HepG2 (cell line): ENCODE measurements around the gene ME3. TPM values are rescaled to one million over a fixed set of nuclear protein-coding genes. Genes with fewer than 3 reads are reported as not detected.

Experiments
- ATAC-seq: fragments of 200-7000 bp; cut with Tn5 transposase; 3 replicates; pipeline ENCODE4 v1.9.1; 2020; ENCODE audit warnings: mild to moderate bottlenecking, moderate library complexity
- BruUV-seq: library from RNA; stranded (reverse); fragments of 400-500 nt; replicated peaks from 2 replicates; lab custom pipeline; 2021; lab: Mats Ljungman, UMichigan
- CTCF ChIA-PET: fragments of 300-600 bp; formaldehyde crosslinking; extraction: SDS; loops from one replicate; lab custom pipeline; 2021; ENCODE audit warnings: low total read pairs, inconsistent platforms, low intra/inter-chr PET ratio; lab: Yijun Ruan, JAX
- POLR2A ChIA-PET: fragments of 350-600 bp; sonication (Branson Sonifier 250); formaldehyde crosslinking; loops from one replicate; lab custom pipeline; 2020; ENCODE audit warnings: antibody characterized with exemption, inconsistent platforms; lab: Yijun Ruan, JAX
- DNase-seq: peaks from one replicate; pipeline ENCODE4 v3.0.0-alpha.2; 2015; ENCODE audit warnings: low spot score
- FAIRE-seq: peaks from 3 replicates; lab custom pipeline; 2011; peaks lifted over from hg19 to GRCh38; lab: Jason Lieb, UNC
- H2AFZ ChIP-seq: one replicate; pipeline ENCODE4 v1.6.1; 2011; ENCODE audit warnings: low read length, inconsistent platforms
- H3K27ac ChIP-seq: fragments of 300-600 bp; 3 replicates; pipeline ENCODE4 v1.8.0; 2011; ENCODE audit warnings: mixed run types, mild to moderate bottlenecking, mixed read lengths, low read length, inconsistent platforms; ENCODE audit not compliant: insufficient read depth; ENCODE audit errors: extremely low read length
- H3K27me3 ChIP-seq, 2 experiments: fragments of 200-600 bp in 1 of 2; 2 replicates in 1 of 2; 3 replicates in 1 of 2; pipeline versions ENCODE4 v1.6.0 to v1.8.0; 2011; ENCODE audit warnings: low read length in 2 of 2, mild to moderate bottlenecking in 2 of 2, moderate library complexity in 2 of 2, inconsistent platforms in 1 of 2; ENCODE audit not compliant: insufficient read depth in 2 of 2, control insufficient read depth in 1 of 2
- H3K36me3 ChIP-seq, 2 experiments: fragments of 200-600 bp in 1 of 2; replicated peaks in 1 of 2; 2 replicates in 1 of 2; 3 replicates in 1 of 2; pipeline versions ENCODE4 v1.5.1 to v1.8.0; 2011; ENCODE audit warnings: low read length in 2 of 2, inconsistent platforms in 1 of 2; ENCODE audit not compliant: insufficient read depth in 2 of 2, control insufficient read depth in 1 of 2
- H3K4me1 ChIP-seq: 2 replicates; pipeline ENCODE4 v1.5.1; 2012; ENCODE audit warnings: low read length, inconsistent platforms; ENCODE audit not compliant: insufficient read depth
- H3K4me2 ChIP-seq: 2 replicates; pipeline ENCODE4 v1.6.0; 2011; ENCODE audit warnings: low read depth, low read length, inconsistent platforms
- H3K4me3 ChIP-seq, 3 experiments: fragments of 200-600 bp in 1 of 3; sonication (generic), shearing (Covaris generic) in 1 of 3; replicated peaks in 1 of 3; 2 replicates each; pipeline ENCODE4 v1.5.1; 2011 to 2016; ENCODE audit warnings: low read length in 3 of 3, inconsistent platforms in 2 of 3, low read depth in 2 of 3, mild to moderate bottlenecking in 2 of 3, control low read depth in 1 of 3, mixed read lengths in 1 of 3; ENCODE audit not compliant: insufficient read depth in 1 of 3
- H3K79me2 ChIP-seq: one replicate; pipeline ENCODE4 v1.6.1; 2011; ENCODE audit warnings: low read length, inconsistent platforms; ENCODE audit not compliant: insufficient read depth
- H3K9ac ChIP-seq: 2 replicates; pipeline ENCODE4 v1.6.0; 2011; ENCODE audit warnings: mild to moderate bottlenecking, low read depth, low read length, inconsistent platforms; ENCODE audit not compliant: insufficient read depth
- H3K9me3 ChIP-seq: 2 replicates; pipeline ENCODE4 v1.5.1; 2012; ENCODE audit warnings: mild to moderate bottlenecking, low read length
- H4K20me1 ChIP-seq: 2 replicates; pipeline ENCODE4 v1.6.0; 2011; ENCODE audit warnings: inconsistent platforms, mild to moderate bottlenecking, low read length, moderate library complexity; ENCODE audit not compliant: insufficient read depth
- HMG20B ChIP-seq: conservative IDR thresholded peaks from 2 replicates; pipeline ENCODE4 v1.6.1; 2016; ENCODE audit warnings: missing genetic modification reagents, missing compliant biosample characterization
- JDP2 ChIP-seq: sonication (generic); formaldehyde crosslinking; IDR thresholded peaks from 2 replicates; pipeline ENCODE4 v1.8.1; 2022; ENCODE audit warnings: missing genetic modification reagents, borderline replicate concordance
- RARG ChIP-seq: sonication (generic); formaldehyde crosslinking; IDR thresholded peaks from 2 replicates; pipeline ENCODE4 v1.4.0; 2020; ENCODE audit warnings: low read depth, mild to moderate bottlenecking, missing genetic modification reagents
- SMYD3 ChIP-seq: sonication (generic); formaldehyde crosslinking; IDR thresholded peaks from 2 replicates; pipeline ENCODE4 v1.8.1; 2023; ENCODE audit warnings: mild to moderate bottlenecking, missing genetic modification reagents
- SRSF9 ChIP-seq: fragments of 200-400 bp; formaldehyde crosslinking; IDR thresholded peaks from 2 replicates; pipeline ENCODE4 v1.6.1; 2018; ENCODE audit warnings: borderline replicate concordance, mild to moderate bottlenecking, low read depth, low read length; ENCODE audit not compliant: insufficient read depth, poor library complexity, severe bottlenecking
- U2AF2 ChIP-seq: fragments of 200-400 bp; formaldehyde crosslinking; IDR thresholded peaks from 2 replicates; pipeline ENCODE4 v1.6.1; 2017; ENCODE audit warnings: low read depth, mild to moderate bottlenecking, low read length
- ZNF367 ChIP-seq: sonication (generic); formaldehyde crosslinking; IDR thresholded peaks from 2 replicates; pipeline ENCODE4 v1.4.0; 2020; ENCODE audit warnings: missing genetic modification reagents, borderline replicate concordance
- ZNF549 ChIP-seq: sonication (generic); formaldehyde crosslinking; IDR thresholded peaks from 2 replicates; pipeline ENCODE4 v1.5.0; 2020; ENCODE audit warnings: missing genetic modification reagents
- WGBS: methylation state at CpG from one replicate; pipeline ENCODE4 v1.1.6; 2017; ENCODE audit warnings: low lambda C conversion rate; 5-methylcytosine and 5-hydroxymethylcytosine counted together
- in situ Hi-C: cut with HindIII; loops from 2 replicates; pipeline ENCODE4 v1.10.0; 2017; ENCODE audit warnings: low pct_unique_long_range_greater_than_20kb; ENCODE audit not compliant: extremely low pct_ligation_motif_present
- intact Hi-C: fragments of 100-400 bp; cut with micrococcal nuclease; formaldehyde crosslinking; loops from one replicate; pipeline ENCODE4 v1.10.0; 2022; ENCODE audit not compliant: unreplicated experiment
- polyA plus RNA-seq, 8 experiments: library from polyadenylated mRNA; depleted of rRNA in 3 of 8; stranded (reverse) in 7 of 8; unstranded in 1 of 8; fragments of >200 nt; fragmentation: Illumina TruSeq in 4 of 8; extraction: Trizol in 4 of 8; gene quantifications; 2 replicates each; pipeline versions ENCODE4 v1.2.1 to v1.2.3, GENCODE V29; 2011 to 2016; ENCODE audit warnings: low read depth in 4 of 8, missing spikeins in 1 of 8, mixed read lengths in 1 of 8; ENCODE audit not compliant: insufficient read depth in 1 of 8
- total RNA-seq, 5 experiments: library from RNA; depleted of rRNA; stranded (reverse); fragments of >200 nt; fragmentation: Illumina TruSeq; extraction: Trizol; gene quantifications; 2 replicates each; pipeline ENCODE4 v1.2.3, GENCODE V29; 2016; ENCODE audit warnings: low read depth in 1 of 5
- TF ChIP-seq, protein P1 (sequence below): sonication (generic); formaldehyde crosslinking; IDR thresholded peaks from 2 replicates; pipeline ENCODE4 v1.4.0; 2020; ENCODE audit warnings: low read depth, missing genetic modification reagents
- TF ChIP-seq, protein P2 (sequence below): sonication (generic); formaldehyde crosslinking; IDR thresholded peaks from 2 replicates; pipeline ENCODE4 v1.5.0; 2020; ENCODE audit warnings: missing genetic modification reagents, mild to moderate bottlenecking, borderline replicate concordance

Gene ME3
- total and polyA plus RNA-seq, 2 of the 13 experiments (the other 11 are each of a cell fraction or from before 2014, with no cell fraction given): not detected

DNA sequence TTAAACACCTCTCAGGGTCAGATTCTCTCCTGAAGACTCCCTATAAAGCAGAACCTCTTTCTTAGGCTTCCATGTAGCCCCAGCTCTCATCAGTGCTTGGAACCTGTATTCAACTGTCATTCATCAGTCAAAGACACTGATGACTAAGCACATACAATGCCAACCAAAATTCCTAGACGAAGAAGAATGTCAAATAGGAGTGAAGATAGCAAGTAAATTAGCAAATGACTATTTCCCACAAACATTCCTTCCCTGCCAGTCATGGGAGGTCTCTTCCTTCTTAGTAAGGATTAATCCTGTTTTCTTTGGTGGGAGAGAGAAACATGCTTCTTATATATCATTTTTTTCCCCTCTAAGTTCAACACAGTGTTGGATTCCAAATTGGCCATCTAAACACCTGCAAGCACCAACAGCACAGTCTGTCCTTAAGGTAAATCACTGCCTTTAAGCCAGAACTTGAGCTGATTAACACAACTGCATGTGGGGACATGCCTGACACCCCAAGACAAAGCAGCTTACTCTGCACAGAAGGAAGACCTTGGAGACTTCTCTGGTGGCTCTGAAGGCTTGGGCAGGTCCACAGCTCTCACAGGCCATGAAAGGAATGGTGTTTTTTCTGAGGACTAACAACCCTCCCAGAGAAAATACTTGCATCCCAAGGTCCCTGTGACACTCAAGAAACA, 47.5 kb upstream of the ME3 start:
- POLR2A ChIA-PET: no interaction called here
- peaks cover 1 to 21% of the 10 kb centered on the region in 2 experiments; a peak in 2 of 5 replicates for H3K27me3 ChIP-seq

More for the DNA sequence above, 47.5 kb upstream of the ME3 start:
- H2AFZ ChIP-seq: no peak overlapping the region
- no peak overlapping the region for H3K4me3 ChIP-seq
- DNase-seq: no peak
- TF ChIP-seq HMG20B (no peak), SMYD3 (CRISPR knock-in tag) (no peak), SRSF9 (no peak), U2AF2 (no peak), RARG (CRISPR knock-in tag) (no peak), ZNF549 (no peak), JDP2 (CRISPR knock-in tag) (no peak), ZNF367 (no peak)
- TF ChIP-seq, protein P1, sequence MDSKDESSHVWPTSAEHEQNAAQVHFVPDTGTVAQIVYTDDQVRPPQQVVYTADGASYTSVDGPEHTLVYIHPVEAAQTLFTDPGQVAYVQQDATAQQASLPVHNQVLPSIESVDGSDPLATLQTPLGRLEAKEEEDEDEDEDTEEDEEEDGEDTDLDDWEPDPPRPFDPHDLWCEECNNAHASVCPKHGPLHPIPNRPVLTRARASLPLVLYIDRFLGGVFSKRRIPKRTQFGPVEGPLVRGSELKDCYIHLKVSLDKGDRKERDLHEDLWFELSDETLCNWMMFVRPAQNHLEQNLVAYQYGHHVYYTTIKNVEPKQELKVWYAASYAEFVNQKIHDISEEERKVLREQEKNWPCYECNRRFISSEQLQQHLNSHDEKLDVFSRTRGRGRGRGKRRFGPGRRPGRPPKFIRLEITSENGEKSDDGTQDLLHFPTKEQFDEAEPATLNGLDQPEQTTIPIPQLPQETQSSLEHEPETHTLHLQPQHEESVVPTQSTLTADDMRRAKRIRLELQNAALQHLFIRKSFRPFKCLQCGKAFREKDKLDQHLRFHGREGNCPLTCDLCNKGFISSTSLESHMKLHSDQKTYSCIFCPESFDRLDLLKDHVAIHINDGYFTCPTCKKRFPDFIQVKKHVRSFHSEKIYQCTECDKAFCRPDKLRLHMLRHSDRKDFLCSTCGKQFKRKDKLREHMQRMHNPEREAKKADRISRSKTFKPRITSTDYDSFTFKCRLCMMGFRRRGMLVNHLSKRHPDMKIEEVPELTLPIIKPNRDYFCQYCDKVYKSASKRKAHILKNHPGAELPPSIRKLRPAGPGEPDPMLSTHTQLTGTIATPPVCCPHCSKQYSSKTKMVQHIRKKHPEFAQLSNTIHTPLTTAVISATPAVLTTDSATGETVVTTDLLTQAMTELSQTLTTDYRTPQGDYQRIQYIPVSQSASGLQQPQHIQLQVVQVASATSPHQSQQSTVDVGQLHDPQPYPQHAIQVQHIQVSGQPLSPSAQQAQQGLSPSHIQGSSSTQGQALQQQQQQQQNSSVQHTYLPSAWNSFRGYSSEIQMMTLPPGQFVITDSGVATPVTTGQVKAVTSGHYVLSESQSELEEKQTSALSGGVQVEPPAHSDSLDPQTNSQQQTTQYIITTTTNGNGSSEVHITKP (CRISPR knock-in tag): no peak
- TF ChIP-seq, protein P2, sequence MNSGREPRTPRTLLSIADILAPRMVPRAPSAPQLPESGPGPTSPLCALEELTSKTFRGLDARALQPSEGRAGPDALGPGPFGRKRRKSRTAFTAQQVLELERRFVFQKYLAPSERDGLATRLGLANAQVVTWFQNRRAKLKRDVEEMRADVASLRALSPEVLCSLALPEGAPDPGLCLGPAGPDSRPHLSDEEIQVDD (CRISPR knock-in tag): no peak
- no peak for ATAC-seq
- no peaks in the 10 kb centered on the region for H3K9me3 ChIP-seq
- no peak overlapping the region for H3K9ac ChIP-seq
- no peak overlapping the region for H3K27ac ChIP-seq
- intact Hi-C loops: no loop called here
- no peak overlapping the region for H3K4me2 ChIP-seq
- H3K4me1 ChIP-seq: no peaks in the 10 kb centered on the region
- no peaks in the 10 kb centered on the region for H3K36me3 ChIP-seq
- no TSS peak for BruUV-seq
- no peaks in the 10 kb centered on the region for H3K79me2 ChIP-seq
- no peak for FAIRE-seq
- CTCF ChIA-PET: no interaction called here
- H4K20me1 ChIP-seq: no peaks in the 10 kb centered on the region
- 0% methylated on average over 1 of the region's 1 CpG for WGBS
- in situ Hi-C loops: no loop called here
